NK-92 (cell line): ENCODE results near the gene LDLRAD3.

Experiments used
- DNase-seq: peaks from one replicate; lab custom pipeline; 2025; ENCODE audit not compliant: unreplicated experiment; lab: John Stamatoyannopoulos, UW

The LDLRAD3 gene

DNA sequence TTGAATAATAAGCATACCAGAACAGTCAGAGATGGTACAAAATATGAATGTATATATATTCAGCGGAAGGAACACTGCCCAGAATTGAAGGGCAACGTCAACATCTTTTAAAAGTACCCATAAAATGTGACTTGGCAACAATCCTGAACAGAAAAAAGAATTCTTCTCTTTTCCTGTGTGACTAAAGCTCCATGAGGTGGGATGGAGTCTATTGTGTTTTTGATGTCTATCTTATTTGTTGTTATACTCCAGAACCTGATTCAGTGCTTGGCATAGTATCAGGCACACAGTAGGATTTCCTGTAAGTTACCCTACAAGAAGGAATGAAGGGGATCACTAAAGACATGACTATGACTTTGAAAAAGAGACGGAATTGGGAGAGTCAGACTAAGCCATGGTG lies 10.3 kb downstream of the LDLRAD3 start:
- no peak for DNase-seq

DNA sequence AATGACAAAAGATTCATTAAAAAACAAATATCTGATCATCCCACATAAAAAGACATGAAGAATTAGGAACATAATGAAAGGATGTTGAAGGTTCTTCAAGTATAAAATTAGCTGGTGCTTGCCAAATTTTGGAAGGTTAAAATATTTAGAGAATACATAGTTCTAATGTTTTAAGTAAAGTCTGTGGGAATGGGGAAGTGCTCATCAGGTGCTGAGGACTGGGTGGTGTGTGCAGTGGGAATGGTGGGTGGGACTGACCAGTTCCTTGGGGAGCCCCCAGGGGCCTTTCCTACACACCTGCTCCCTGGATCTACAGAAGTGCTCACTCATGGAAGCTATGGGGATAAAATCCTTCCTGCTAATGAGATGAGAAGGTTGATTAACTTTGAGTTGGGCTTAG lies 11.8 kb downstream of the LDLRAD3 start:
- no peak for DNase-seq

- DNase-seq, result no peak
Observed at GRCh38 chr11:35962369-35963138, 18.7 kb downstream of the LDLRAD3 start.

DNA sequence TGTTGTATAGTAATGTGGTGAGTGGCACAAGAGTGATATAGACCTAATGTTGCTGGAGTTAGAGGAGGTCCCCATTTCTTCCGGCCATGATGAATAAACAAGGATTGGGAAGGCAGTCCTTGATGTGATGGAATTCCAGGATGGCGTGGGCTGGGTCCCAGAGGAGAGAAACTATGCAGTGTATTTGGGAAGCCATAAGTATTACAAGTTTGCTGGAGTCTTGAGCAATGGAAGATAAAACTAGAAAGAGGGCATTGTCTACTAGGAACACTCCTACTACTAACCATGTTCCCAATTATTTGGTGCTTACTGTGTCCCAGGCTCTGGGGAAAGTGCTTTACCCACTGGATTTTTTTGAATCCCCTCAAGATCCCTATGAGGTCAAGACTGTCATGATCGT lies 20.0 kb downstream of the LDLRAD3 start:
- no peak for DNase-seq

DNA sequence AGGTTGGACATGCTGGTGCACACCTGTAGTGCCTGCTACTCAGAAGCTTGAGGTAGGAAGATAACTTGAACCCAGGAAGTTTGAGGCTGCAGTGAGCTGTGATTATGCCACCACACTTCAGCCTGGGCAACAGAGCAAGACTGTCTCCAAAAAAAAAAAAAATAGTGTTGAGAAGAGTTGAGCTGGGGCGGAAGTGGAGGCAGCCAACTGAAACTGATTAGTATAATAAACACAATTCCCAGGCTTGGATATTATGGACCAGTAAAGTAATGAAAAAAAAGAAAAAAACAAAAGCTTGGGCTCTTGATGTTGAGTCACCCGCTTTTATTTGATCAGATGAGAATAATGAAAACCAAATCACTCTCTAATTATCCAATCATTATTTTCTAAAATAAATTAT lies 21.0 kb downstream of the LDLRAD3 start:
- DNase-seq, result no peak

DNA sequence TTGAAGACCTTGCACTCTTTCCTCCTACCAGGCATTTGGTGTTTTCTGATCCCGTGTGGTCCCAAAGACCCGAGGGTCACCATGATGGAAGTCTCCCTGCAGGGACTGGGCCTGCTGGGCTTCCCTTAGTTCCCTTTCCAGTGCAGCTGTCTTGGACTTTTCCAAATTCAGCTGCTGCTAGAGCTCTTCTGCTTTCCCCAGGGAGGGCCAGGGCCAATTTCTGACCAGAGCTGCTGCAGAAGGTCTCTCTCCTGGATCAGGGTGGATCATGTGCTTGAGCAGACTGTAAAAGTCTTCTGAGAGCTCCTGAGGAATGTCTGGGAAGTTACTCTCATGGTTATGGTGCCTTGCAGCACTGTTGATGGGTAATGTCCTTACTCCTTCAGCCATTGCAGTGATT lies 23.2 kb downstream of the LDLRAD3 start:
- DNase-seq, result no peak

GRCh38 chr11:35968386-35969088 lies 24.7 kb downstream of the LDLRAD3 start:
- DNase-seq, result no peak

DNA sequence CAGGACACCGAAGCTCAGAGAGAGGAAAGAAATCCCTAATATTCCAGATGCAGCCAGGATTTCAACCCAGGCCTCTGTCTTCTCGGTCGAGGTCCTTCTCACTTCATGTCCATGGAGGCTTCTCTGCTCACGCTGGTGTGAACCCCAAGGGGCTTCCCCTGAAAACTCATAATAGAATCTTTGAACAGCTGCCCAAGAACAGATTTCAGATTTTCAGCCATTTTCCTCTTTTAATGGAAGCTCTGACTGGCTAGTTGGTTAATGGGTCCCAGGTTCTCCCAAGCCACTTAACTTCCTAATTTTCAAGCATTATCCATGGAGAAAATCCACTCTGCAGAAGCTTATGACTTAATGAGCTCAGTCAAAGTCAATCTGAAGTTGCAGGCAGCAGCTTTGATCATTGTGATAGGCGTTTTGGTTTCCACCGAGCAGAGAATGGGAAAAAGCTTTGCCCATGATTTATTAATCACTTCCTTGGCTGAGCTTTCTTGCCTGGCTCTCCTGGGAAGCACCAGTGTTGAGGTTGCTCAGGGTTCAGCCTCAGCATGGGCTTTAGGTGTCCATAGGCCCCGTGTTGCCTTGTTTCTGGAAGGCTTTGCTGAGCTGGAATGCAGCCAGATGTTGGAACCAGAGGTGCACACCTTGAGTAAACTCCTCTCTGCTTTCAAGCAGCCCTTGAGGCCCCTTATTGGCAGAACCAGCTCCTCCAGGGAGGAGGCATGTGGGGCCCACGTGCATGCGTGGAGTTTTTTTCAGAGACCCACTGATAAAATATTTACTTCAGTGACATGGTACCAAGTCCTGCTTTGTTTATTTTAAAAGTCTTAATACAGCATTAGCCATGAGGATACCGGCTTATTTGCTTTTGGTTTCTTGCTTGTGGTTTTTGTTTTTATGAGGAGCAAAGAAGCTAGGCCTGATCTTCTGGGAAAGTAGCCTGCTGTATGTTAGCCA lies 25.5 kb downstream of the LDLRAD3 start:
- DNase-seq, result no peak

DNA sequence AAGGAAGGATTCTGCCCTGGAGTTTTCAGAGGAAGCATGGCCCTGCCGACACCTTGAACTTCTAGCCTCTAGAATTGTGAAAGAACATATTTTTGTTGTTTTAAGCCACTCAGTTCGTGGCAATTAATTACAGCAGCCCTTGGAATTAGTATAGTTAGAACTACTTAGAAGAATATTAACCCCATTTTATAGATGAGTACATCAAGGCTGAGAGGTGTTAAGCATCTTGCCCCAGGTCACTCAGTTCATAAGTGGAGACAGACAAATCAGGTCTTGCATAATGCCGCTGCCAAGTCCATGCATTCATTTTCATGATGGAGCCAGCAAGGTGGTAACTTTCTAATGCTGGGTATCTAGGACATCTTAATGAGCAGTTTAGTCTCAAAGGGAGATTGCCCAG lies 26.6 kb downstream of the LDLRAD3 start:
- no peak for DNase-seq

DNA sequence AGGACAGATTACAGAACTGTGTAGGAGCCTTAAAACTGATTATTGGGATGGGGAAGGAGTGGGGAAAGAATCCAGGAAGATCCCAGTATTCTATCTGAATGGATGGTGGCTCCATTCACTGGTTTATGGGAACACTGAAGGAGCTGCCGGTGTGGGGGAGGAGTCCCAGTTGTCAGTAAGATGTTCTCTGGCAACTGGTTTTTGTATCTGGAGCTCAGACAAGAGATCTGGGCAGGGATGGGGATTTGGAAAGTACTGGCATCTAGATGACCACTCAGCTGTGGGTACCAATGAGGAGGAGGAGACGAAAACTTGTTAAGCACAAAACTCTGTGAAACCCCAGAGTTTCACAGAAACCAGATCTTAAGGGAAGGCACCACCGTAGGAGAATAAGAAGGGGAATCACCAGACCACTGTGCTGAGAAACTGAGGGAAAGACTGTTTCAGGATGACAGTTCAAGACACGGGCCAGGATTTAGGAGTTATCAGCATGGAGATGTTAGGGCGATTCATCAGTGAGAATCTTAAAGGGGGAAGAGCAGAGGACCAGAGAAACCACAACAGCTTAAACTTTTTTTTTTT lies 28.1 kb downstream of the LDLRAD3 start:
- no peak for DNase-seq

GRCh38 chr11:35974882-35975589 lies 31.2 kb downstream of the LDLRAD3 start:
- DNase-seq, result no peak

DNA sequence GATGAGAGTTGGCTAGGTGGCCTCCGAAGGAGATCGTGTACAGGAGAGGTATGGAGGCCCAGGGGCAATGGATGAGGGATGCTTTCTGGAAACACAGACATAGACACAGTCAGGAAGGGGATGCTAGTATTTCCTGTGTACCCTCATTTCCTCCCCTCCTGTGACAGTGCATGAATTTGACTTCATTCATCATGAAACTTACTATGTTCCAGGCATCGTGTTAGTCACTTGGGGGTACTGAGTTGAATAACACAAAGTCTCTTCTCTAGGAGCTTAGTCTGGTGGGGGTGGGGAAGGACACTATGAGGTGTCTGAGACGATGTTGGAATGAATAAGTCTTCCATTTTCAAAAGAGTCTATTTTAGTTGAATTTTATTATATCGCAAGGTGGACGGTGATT lies 32.6 kb downstream of the LDLRAD3 start:
- no peak for DNase-seq

GRCh38 chr11:35978183-35978582 lies 34.3 kb downstream of the LDLRAD3 start:
- no peak for DNase-seq

GRCh38 chr11:35978891-35979290 lies 35.0 kb downstream of the LDLRAD3 start:
- no peak for DNase-seq

DNA sequence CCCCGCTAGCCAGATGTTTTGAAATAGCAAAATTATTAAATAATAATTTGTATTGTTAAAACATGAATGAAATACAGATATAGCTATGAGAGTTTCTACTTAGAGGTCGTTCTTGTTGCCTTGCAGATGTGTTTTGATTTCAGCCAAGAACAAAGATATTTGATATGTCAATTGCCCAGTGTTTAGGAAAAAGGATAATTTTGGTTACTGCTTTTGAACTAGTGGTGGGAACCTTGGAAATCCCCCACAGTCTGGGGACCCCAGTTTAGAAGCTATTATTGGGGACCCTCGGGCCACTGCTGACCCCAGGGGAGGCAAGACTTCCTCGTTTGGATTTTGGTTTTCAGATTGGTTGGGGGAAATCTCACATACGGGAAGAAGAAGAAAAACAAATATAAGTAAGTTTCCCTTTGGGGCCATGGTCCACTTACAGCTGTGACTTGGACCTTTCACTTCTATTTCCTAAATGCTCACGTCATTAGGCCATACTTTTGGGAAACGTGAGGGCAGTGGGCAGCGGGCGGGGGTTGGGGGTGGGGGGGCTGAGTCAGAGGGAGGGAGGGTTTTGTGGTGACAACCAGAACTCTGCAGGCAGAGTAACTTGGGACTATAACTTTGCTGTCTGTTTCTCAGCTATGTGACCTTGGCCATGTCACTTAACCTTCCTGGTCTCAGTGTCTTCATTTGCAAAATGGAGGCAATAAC lies 37.0 kb downstream of the LDLRAD3 start:
- DNase-seq, result no peak

- DNase-seq, result no peak
Observed at GRCh38 chr11:35981581-35981980, 37.7 kb downstream of the LDLRAD3 start.

DNA sequence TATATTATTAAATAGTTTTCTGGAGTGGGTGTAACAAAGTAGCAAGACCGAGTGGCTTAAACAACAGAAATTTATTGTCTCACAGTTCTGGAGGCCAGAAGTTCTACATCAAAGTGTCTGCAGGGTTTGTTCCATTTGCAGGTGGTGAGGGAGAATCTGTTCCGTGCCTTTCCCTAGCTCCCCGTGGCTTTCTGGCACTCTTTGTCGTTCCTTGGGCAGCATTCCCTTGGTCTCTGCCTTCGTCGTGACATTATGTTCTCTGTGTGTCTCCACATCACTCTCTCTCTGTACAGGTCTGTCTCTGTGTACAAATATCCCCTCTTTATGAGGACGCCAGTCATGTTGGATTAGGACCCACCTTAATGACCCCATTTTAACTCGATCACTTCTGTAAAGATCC lies 38.2 kb downstream of the LDLRAD3 start:
- no peak for DNase-seq

- DNase-seq, result no peak
Observed at GRCh38 chr11:35983981-35984380, 40.1 kb downstream of the LDLRAD3 start.

DNA sequence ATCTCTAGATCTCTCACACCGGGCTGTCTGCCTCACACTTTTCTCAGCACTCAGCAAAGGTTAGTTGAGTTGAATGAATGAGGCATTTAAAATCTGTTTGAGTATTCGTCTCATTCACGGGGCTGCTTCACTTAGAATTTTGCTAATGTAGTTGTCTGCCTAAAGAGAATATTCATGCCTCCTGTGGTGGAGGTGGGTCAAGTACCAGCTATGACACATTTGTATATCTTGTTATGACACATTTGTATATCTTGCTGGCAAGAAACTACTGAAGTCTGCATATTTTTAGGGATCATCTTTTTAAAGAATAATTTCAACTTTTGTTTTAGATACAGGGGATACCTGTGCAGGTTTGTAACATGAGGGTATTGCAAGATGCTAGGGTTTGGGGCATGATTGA lies 43.1 kb downstream of the LDLRAD3 start:
- no peak for DNase-seq

DNA sequence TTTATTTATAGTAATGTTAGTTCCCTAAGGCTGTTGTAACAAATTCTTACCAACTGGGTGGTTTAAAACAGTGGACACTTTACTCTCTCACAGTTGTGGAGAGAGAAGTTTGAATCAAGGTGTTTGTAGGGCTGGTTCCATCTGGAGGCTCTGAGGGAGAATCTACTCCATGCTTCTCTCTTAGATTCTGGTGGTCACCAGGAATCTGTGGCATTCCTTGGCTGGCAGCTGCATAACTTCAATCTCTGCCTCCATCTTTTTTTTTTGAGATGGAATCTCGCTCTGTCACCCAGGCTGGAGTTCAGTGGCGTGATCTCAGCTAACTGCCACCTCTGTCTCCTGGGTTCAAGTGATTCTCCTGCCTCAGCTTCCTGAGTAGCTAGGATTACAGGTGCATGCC lies 46.3 kb downstream of the LDLRAD3 start:
- DNase-seq, result no peak
